ENCODE data around the gene MXRA7.

MXRA7 gene

GRCh38 chr17:76681222-76682137, 29.3 kb downstream of the MXRA7 start:
- DNase-seq (ENCODE audit: extremely low read depth in 1 of 2, low read depth in 1 of 2) = peak in 1 of 2 donors; percentile 39

GRCh38 chr17:76679239-76679638, 31.5 kb downstream of the MXRA7 start:
- DNase-seq (ENCODE audit: extremely low read depth in 1 of 2, low read depth in 1 of 2) = no peak

GRCh38 chr17:76678330-76678729, 32.4 kb downstream of the MXRA7 start:
- DNase-seq (ENCODE audit: extremely low read depth in 1 of 2, low read depth in 1 of 2) = peak in 1 of 2 donors; percentile 13

- DNase-seq (ENCODE audit: extremely low read depth in 1 of 2, low read depth in 1 of 2) = no peak
Measured at GRCh38 chr17:76677406-76677805, 33.4 kb downstream of the MXRA7 start.

GRCh38 chr17:76676629-76677028, 34.1 kb downstream of the MXRA7 start:
- DNase-seq (ENCODE audit: extremely low read depth in 1 of 2, low read depth in 1 of 2) = no peak

GRCh38 chr17:76675648-76676047, 35.1 kb downstream of the MXRA7 start:
- no peak for DNase-seq (ENCODE audit: extremely low read depth in 1 of 2, low read depth in 1 of 2)

- no peak for DNase-seq (ENCODE audit: extremely low read depth in 1 of 2, low read depth in 1 of 2)
Measured at GRCh38 chr17:76674600-76674999, 36.2 kb downstream of the MXRA7 start.

- DNase-seq (ENCODE audit: extremely low read depth in 1 of 2, low read depth in 1 of 2) = no peak
Measured at GRCh38 chr17:76673729-76674128, 37.0 kb downstream of the MXRA7 start.

- no peak for DNase-seq (ENCODE audit: extremely low read depth in 1 of 2, low read depth in 1 of 2)
Measured at GRCh38 chr17:76672892-76673291, 37.9 kb downstream of the MXRA7 start.

- no peak for DNase-seq (ENCODE audit: extremely low read depth in 1 of 2, low read depth in 1 of 2)
Measured at GRCh38 chr17:76672270-76672851, 38.4 kb downstream of the MXRA7 start.

GRCh38 chr17:76671912-76672262, 38.9 kb downstream of the MXRA7 start:
- DNase-seq (ENCODE audit: extremely low read depth in 1 of 2, low read depth in 1 of 2) = no peak

GRCh38 chr17:76671123-76671911, 39.4 kb downstream of the MXRA7 start:
- DNase-seq (ENCODE audit: extremely low read depth in 1 of 2, low read depth in 1 of 2) = peak; percentile 98 to 99

- DNase-seq (ENCODE audit: extremely low read depth in 1 of 2, low read depth in 1 of 2) = no peak
Measured at GRCh38 chr17:76670718-76671122, 40.0 kb downstream of the MXRA7 start.

- DNase-seq (ENCODE audit: extremely low read depth in 1 of 2, low read depth in 1 of 2) = no peak
Measured at GRCh38 chr17:76670020-76670717, 40.6 kb downstream of the MXRA7 start.

- DNase-seq (ENCODE audit: extremely low read depth in 1 of 2, low read depth in 1 of 2) = no peak
Measured at GRCh38 chr17:76667786-76668453, 42.8 kb downstream of the MXRA7 start.

GRCh38 chr17:76667491-76667755, 43.3 kb downstream of the MXRA7 start:
- DNase-seq (ENCODE audit: extremely low read depth in 1 of 2, low read depth in 1 of 2) = no peak

- DNase-seq (ENCODE audit: extremely low read depth in 1 of 2, low read depth in 1 of 2) = no peak
Measured at GRCh38 chr17:76660656-76661042, 50.1 kb downstream of the MXRA7 start.

GRCh38 chr17:76659928-76660655, 50.7 kb downstream of the MXRA7 start:
- no peak for DNase-seq (ENCODE audit: extremely low read depth in 1 of 2, low read depth in 1 of 2)

- no peak for DNase-seq (ENCODE audit: extremely low read depth in 1 of 2, low read depth in 1 of 2)
Measured at GRCh38 chr17:76658242-76658662, 52.5 kb downstream of the MXRA7 start.

All from stimulated activated CD8-positive, alpha-beta memory T cell treated with anti-CD3 and anti-CD28 coated beads, Interleukin-7, amount 100 ng/mL, for 48 hours (primary cell).